ENCODE results near the gene SLX4IP.

Gene SLX4IP

GRCh38 chr20:10625641-10626040 is 190.5 kb downstream of the SLX4IP start:
- DNase-seq (ENCODE audit: low read depth in 2 of 2, low spot score in 1 of 2) = no peak

- no peak for DNase-seq (ENCODE audit: low read depth in 2 of 2, low spot score in 1 of 2)
Observed at GRCh38 chr20:10626896-10627295, 191.8 kb downstream of the SLX4IP start.

- no peak for DNase-seq (ENCODE audit: low read depth in 2 of 2, low spot score in 1 of 2)
Observed at GRCh38 chr20:10629946-10630650, 195.0 kb downstream of the SLX4IP start.

- DNase-seq (ENCODE audit: low read depth in 2 of 2, low spot score in 1 of 2) = no peak
Observed at GRCh38 chr20:10631126-10631525, 196.0 kb downstream of the SLX4IP start.

DNA sequence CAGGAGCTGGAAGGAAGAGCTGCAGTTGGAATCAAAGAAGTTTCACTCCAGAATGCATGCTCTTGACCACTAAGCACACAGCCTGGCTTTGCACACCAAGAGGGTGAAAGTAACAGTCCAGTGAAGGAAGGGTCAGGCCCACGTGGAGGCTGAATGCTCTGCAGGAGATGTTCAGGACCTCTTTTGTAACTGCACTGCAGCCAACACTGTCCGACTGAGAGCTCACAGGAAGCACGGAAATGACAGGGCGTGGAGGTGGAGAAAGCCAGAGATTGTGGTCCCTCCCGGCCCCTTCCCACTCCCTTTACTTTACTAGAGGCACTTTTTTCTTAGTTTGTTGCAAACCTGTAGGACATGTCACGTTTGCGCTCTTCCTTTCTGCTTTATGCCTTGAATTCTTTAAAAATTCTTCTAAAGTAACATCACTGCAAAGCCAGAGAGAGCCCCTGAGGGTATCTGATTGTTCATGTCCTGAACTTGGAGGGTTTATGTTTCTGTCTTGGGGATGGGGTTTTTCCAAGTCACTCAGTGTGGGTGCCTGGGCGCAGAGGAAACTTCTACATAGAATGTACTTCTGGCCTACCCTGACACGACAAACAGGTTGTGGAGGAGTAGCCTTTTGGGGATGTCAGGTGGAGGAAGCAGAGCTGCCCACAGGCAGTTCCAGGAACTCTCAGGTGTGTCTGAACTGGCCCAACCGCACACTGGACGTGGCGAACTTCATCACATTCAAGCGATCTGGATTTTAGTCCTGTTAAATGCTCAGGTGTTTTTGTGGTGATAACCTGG is 197.8 kb downstream of the SLX4IP start:
- no peak for DNase-seq (ENCODE audit: low read depth in 2 of 2, low spot score in 1 of 2)

- no peak for DNase-seq (ENCODE audit: low read depth in 2 of 2, low spot score in 1 of 2)
Observed at GRCh38 chr20:10633718-10634117, 198.6 kb downstream of the SLX4IP start.

GRCh38 chr20:10634211-10634610 is 199.1 kb downstream of the SLX4IP start:
- no peak for DNase-seq (ENCODE audit: low read depth in 2 of 2, low spot score in 1 of 2)

DNA sequence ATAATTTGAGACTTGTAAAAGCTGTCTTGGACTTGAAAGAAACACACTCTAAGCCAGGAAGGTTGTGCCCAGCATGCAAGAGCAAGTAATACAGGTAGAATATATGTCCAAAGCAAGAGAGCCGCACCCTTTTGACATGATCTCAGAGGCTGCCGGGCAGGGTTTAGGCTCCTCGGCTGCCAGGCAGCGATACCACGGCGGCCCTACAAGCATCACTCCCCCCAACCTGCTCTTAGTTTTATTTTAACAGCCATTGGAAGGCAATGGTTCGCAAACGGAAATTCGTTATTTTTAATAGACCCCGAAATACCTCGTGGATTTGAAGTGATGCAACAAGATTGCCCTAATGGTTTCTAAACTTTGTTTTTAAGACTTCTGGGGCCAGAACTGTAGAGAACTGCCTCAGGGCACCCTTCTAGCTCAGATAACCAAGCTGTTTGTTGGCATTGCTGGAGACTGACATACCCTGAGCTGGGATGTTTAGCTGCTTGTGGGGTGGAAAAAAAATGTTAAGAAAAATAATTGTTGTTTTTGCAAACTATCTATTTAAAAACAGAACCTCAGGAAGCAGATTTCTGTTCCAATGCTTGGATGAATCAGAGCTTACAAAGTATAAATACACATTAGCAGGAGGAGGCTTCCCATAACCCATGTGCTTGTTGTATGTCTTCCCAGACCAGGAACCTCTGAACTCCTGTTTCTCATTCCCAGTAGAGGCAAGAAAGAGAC is 199.7 kb downstream of the SLX4IP start:
- no peak for DNase-seq (ENCODE audit: low read depth in 2 of 2, low spot score in 1 of 2)

DNA sequence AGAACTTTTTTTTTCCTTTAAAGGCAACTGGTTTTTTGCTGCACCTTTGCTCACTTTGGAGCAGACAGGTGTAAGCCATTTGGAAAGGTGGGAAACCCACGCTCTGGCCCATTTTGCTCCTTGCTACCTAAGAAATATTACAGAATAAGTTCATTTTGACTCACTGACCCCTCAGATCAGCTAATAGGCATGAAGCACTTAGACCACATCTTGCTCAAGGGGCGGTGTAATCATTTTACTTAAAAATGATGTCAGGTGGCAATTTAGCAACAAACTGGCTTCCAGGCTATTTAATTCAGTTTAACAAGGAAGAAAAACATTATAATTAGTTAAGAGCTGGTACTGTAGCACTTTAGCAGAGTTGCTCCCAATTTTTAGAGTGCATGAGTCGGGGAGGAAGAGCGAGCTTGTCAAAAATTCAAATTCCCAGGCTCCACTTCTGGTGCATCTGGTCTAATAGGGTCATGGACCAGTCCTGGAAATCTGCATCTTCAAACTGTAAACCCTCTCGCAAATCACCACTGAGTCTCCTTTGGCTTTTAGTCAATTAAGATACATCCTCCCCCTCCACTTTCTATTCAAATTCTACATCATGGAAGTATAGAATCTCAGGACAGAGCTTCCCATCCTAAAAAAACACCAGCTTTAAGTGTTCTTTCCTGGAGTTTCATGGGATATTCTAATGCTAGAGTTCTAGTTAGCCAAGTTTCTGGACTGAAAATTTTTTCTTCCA is 200.5 kb downstream of the SLX4IP start:
- no peak for DNase-seq (ENCODE audit: low read depth in 2 of 2, low spot score in 1 of 2)

- DNase-seq (ENCODE audit: low read depth in 2 of 2, low spot score in 1 of 2) = no peak
Observed at GRCh38 chr20:10636326-10636818, 201.3 kb downstream of the SLX4IP start.

DNA sequence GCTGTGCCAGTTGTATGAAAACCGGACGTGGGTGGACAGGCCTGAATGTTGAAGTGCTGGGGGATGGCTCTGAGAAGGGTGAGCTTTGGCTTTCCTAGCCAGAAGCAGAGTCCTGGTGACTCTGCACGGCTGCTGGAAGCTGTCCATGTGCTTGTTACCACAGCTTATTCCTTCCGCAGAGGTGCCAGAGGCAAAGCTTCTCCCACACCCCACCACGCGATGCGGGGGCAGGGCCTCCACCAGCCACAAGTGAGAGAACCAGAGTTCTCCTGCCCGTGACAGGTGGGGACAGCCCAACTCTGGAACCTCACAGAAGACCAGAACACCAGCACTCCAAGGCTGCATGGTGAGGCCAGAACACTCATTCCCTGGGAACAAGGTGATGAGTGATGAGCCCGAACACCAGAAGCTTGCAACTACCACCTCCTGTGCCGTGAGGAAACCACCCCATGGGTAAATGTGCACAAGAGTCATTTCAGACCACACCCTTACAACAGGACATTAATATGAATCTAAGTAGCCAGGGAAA is 202.0 kb downstream of the SLX4IP start:
- DNase-seq (ENCODE audit: low read depth in 2 of 2, low spot score in 1 of 2) = no peak

DNA sequence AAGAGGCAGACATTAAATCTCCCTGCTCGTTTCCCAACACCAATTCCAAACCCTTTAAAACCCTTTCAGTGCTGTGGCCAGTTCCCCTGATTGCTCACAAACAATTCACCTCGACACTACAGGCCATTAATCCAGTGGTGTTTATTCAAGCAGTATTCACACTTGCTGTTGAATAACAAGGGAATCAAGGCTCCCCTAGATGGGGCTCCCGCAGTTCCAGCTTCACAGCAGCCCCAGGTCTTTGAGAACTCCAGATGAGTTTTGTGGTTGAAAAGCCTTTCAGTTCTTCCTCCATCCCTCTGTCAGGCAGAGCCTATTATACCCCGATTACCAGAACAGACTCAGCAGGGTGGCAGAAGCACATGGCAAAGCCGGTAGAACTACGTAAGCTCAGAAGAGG is 202.5 kb downstream of the SLX4IP start:
- DNase-seq (ENCODE audit: low read depth in 2 of 2, low spot score in 1 of 2) = no peak

GRCh38 chr20:10639077-10639736 is 204.1 kb downstream of the SLX4IP start:
- DNase-seq (ENCODE audit: low read depth in 2 of 2, low spot score in 1 of 2) = no peak

GRCh38 chr20:10639737-10640556 is 204.8 kb downstream of the SLX4IP start:
- DNase-seq (ENCODE audit: low read depth in 2 of 2, low spot score in 1 of 2) = no peak

DNA sequence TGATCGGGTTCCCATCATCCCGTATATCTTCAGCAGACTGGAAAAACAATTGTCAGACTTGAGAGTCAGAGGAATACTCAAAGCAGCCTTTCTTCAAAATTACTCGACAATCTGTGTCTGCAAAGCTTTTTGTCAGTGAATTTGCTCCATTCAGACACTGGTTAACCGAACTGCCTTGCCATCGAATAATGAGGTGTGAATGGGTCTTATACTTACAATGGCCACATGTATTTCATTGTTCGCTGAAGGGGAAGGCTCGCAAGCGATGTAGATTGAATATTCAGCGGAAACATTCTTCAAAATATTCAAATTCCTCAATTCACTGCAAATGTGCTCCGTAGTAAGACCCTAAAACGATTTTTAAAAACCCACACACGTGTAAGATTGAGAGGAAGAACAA is 205.8 kb downstream of the SLX4IP start:
- no peak for DNase-seq (ENCODE audit: low read depth in 2 of 2, low spot score in 1 of 2)

GRCh38 chr20:10641467-10641866 is 206.4 kb downstream of the SLX4IP start:
- DNase-seq (ENCODE audit: low read depth in 2 of 2, low spot score in 1 of 2) = no peak

DNA sequence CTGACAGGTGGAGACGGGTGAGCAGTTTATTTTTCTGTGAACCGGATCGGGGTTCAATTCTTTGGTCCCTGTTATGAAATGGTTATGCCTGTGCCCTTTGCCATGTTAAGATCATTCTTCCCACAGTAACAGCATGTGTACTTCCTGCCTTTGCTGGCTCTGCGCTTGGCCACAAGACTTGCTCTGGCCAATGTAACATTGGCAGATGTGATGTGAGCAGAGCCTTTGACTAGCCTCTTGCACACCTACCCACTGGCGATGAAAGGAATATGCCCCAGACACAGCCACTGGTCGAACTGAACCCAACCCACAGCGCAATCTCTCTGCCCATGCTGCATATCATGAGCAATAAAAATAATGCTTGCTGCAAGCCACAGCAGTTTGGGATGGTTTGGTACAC is 206.8 kb downstream of the SLX4IP start:
- no peak for DNase-seq (ENCODE audit: low read depth in 2 of 2, low spot score in 1 of 2)

DNA sequence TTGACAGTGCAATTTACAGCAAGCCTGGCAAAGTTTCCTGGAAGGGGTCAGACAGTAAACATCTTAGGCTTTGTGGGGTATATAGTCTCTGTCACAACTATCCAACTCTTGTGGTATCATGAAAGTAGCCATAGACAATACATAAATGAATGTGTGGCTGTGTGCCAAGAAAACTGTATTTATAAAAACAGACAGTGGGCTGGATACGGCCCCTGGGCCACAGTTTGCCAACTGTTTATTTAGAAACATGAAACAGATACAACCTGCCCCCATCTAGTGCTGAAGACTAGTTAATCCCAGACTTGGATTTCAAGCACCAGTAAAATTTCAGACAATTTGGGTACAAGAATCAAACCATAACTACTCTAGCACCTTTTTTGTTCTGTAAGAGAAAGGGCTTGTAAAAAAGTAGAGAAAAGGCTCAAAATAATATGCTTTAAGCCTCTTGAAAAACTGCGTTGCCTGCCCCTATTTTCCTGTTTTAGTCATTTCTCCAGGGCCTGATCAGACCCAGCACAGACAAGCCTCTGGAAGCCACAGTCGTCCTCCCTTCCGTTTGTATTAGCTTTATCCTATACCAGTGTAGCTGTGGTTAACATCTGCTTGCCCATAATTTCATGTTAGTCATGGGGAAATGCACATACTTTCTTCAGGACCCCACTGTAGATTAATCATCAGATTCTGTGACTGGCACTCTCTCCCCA is 207.9 kb downstream of the SLX4IP start:
- DNase-seq (ENCODE audit: low read depth in 2 of 2, low spot score in 1 of 2) = no peak

GRCh38 chr20:10643560-10643873 is 208.4 kb downstream of the SLX4IP start:
- DNase-seq (ENCODE audit: low read depth in 2 of 2, low spot score in 1 of 2) = no peak
